Upper lobe of right lung (tissue), 1 donor: Measurements from ENCODE around the gene FCN2. TPM values are rescaled to one million over a fixed set of nuclear protein-coding genes. Genes with fewer than 3 reads are reported as not detected.

Source experiments
- ATAC-seq: fragments of 200-7000 bp; cut with Tn5 transposase; one replicate; pipeline ENCODE4 v1.9.1; 2020; ENCODE audit warnings: mild to moderate bottlenecking, moderate library complexity
- DNase-seq: peaks from one replicate; pipeline ENCODE4 v3.0.0-alpha.2; 2020
- H3K27ac ChIP-seq: fragments of 200-600 bp; one replicate; pipeline ENCODE4 v1.8.0; 2022
- H3K27me3 ChIP-seq: fragments of 200-600 bp; one replicate; pipeline ENCODE4 v1.8.0; 2022; ENCODE audit warnings: mild to moderate bottlenecking
- H3K36me3 ChIP-seq: fragments of 200-600 bp; one replicate; pipeline ENCODE4 v1.8.0; 2022
- H3K4me1 ChIP-seq: fragments of 200-600 bp; one replicate; pipeline ENCODE4 v1.8.0; 2022
- H3K4me3 ChIP-seq: fragments of 200-600 bp; one replicate; pipeline ENCODE4 v1.8.0; 2022; ENCODE audit warnings: mild to moderate bottlenecking
- H3K9me3 ChIP-seq: fragments of 200-600 bp; one replicate; pipeline ENCODE4 v1.8.0; 2022
- intact Hi-C: fragments of 100-400 bp; cut with DNase I; formaldehyde crosslinking; loops from one replicate; pipeline ENCODE4 v1.11.0; 2022
- total RNA-seq: library from RNA; stranded (reverse); fragmentation: NEBNext Ultra II Directional; extraction: Animal tissue kit (Norgen Biotek cat#: 25700); gene quantifications from one replicate; pipeline ENCODE4 v1.2.1, GENCODE V29; 2021
- TF ChIP-seq, protein P1 (sequence below): fragments of 200-600 bp; IDR thresholded peaks from one replicate; pipeline ENCODE4 v1.8.0; 2022; ENCODE audit warnings: antibody characterized with exemption
- donor health status: DM: no; HTN: yes; CAD: no; lungs with severe emphysema.

The FCN2 gene
- total RNA-seq, 1 donor from 2014 or later: not detected

DNA sequence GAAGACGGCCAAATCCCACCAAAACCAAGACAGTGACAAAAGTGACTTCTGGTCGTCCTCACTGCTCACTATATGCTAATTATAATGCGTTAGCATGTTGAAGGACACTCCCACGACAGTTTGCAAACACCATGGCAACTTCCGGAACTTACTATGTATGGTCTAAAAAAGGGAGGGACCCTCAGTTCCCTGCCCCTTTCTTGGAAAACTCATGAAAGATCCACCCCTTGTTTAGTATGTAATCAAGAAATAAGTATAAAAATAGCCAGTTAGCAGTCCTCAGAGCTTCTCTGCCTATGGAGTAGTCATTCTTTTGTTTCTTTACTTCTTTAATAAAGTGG is 9.5 kb downstream of the FCN2 start:
- H3K4me1 ChIP-seq: peaks cover 2% of the 10 kb centered on the region
- H3K36me3 ChIP-seq: no peaks in the 10 kb centered on the region
- H3K4me3 ChIP-seq: no peak overlapping the region
- intact Hi-C loops: no loop called here
- ATAC-seq: no peak
- H3K9me3 ChIP-seq: no peaks in the 10 kb centered on the region
- H3K27ac ChIP-seq: no peak overlapping the region
- TF ChIP-seq, protein P1, sequence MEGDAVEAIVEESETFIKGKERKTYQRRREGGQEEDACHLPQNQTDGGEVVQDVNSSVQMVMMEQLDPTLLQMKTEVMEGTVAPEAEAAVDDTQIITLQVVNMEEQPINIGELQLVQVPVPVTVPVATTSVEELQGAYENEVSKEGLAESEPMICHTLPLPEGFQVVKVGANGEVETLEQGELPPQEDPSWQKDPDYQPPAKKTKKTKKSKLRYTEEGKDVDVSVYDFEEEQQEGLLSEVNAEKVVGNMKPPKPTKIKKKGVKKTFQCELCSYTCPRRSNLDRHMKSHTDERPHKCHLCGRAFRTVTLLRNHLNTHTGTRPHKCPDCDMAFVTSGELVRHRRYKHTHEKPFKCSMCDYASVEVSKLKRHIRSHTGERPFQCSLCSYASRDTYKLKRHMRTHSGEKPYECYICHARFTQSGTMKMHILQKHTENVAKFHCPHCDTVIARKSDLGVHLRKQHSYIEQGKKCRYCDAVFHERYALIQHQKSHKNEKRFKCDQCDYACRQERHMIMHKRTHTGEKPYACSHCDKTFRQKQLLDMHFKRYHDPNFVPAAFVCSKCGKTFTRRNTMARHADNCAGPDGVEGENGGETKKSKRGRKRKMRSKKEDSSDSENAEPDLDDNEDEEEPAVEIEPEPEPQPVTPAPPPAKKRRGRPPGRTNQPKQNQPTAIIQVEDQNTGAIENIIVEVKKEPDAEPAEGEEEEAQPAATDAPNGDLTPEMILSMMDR: no peak
- peak; percentile 5 for DNase-seq
- no peaks in the 10 kb centered on the region for H3K27me3 ChIP-seq

DNA sequence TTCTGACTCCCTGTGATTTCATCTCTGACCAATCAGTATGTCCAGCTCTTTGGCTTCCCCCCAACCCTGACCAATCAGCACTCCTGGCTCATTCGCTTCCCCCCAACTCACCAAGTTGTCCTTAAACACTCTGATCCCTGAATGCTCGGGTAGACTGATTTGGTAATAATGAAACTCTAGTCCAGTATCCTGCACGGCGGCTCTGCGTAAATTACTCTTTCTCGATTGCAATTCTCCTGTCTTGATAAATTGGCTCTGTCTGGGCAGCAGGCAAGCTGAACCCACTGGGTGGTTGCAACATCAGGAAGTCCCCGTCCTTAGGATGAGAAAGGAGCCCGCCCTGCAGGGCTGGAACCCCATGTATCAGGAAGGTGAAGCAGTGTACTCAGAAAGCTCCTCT is 10.4 kb downstream of the FCN2 start:
- TF ChIP-seq, protein P1: no peak
- DNase-seq (no peak), ATAC-seq (no peak)
- peaks cover 11% of the 10 kb centered on the region for H3K4me1 ChIP-seq
- no peaks in the 10 kb centered on the region for H3K27me3 ChIP-seq
- H3K27ac ChIP-seq: no peak overlapping the region
- no peak overlapping the region for H3K4me3 ChIP-seq
- no peaks in the 10 kb centered on the region for H3K9me3 ChIP-seq
- no peaks in the 10 kb centered on the region for H3K36me3 ChIP-seq
- intact Hi-C loops: no loop called here

DNA sequence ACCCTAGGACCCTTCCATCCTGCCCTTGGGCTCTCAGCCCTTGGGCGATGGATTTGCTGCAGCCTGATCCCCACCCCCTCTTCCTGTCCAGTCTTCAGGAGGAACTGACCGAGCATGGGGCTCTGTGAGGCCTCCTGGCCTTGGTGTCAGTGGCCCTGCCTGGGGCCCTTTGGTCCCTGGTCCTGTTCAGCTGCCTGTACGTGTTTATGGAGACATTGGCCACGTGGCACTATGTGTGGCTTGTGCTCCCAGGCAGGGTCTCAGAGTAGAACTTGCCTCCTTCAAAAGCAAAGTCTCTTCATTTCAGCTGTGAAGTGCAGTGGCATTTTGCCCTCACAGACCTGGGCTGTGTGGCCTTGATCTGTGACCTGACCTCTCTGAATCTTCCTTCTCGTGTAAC is 11.1 kb downstream of the FCN2 start:
- TF ChIP-seq, protein P1: no peak
- H3K4me3 ChIP-seq: no peak overlapping the region
- no peak overlapping the region for H3K27ac ChIP-seq
- no peak for ATAC-seq
- peak; percentile 31 for DNase-seq
- H3K4me1 ChIP-seq: peaks cover 18% of the 10 kb centered on the region
- no peaks in the 10 kb centered on the region for H3K36me3 ChIP-seq
- H3K9me3 ChIP-seq: no peaks in the 10 kb centered on the region
- intact Hi-C loops: no loop called here
- H3K27me3 ChIP-seq: no peaks in the 10 kb centered on the region

DNA sequence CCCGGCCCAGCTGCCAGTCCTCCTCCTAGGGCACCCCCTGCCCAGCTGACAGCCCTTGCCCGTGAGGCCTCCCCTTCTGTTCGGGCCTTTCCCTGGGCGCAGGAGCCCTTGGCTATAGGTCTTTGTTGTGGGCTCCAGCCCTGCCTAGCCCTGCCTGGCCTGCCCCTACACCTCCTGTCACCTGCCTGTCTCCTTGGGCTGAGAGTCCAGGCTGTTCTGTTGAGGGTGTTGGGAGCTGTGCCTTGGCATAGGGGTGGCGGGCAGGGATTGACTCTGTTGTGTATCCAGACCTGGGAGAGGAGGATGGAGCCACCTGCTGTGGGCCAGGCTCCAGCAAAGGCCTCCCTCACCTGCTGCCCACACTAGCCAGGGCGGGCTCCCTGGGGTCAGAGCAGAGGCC is 11.6 kb downstream of the FCN2 start:
- Histone ChIP-seq H3K4me3 (no peak overlapping the region), H3K4me1 (peaks cover 23% of the 10 kb centered on the region), H3K27ac (no peak overlapping the region), H3K36me3 (no peaks in the 10 kb centered on the region), H3K9me3 (no peaks in the 10 kb centered on the region), H3K27me3 (no peaks in the 10 kb centered on the region)
- intact Hi-C loops: no loop called here
- DNase-seq (peak; percentile 48), ATAC-seq (no peak)
- TF ChIP-seq, protein P1: no peak

DNA sequence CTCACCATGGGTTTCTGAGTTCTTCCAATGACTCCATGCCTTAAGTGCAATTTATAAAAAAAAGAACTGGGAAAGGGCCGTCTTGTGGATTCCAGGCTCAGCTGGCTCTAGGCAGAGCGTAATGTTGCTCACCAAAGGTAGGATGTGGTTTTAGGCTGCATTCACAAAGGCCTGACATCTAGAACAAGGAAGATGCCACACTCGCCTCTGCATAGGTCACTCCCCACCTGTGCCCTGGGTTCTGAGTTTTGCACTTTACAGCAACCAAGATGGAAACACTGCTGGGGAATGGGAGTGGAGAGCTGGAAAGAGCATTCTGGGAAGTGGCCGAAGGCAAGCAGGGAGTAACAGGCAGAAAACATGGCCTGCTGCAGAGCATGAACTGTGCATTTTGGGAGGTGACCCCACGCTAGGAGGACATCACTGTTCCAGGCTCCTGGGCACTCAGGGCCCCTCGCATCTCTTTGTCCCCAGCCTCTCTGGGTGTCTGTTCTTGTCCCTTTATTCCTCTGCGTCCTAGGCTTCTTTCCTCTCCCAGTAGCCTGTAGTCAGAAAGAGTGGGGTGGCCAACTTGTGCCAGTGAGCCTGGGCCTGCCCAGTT is 12.3 kb downstream of the FCN2 start:
- no peaks in the 10 kb centered on the region for H3K9me3 ChIP-seq
- H3K27me3 ChIP-seq: no peaks in the 10 kb centered on the region
- ATAC-seq: no peak
- H3K36me3 ChIP-seq: no peaks in the 10 kb centered on the region
- H3K4me1 ChIP-seq: peaks cover 24% of the 10 kb centered on the region
- H3K27ac ChIP-seq: no peak overlapping the region
- intact Hi-C loops: no loop called here
- no peak overlapping the region for H3K4me3 ChIP-seq
- DNase-seq: peak; percentile 25
- TF ChIP-seq, protein P1: no peak
